Transverse colon (tissue), 4 donors: ENCODE measurements around the gene OBP2B. TPM values are rescaled to one million over a fixed set of nuclear protein-coding genes. Genes with fewer than 3 reads are reported as not detected.
"Not testable (repeated sequence)": the region's sequence is repeated elsewhere in the genome, so short reads cannot be mapped to it uniquely, and the experiment has no call there.

Experiments used
- DNase-seq: peaks from one replicate; pipeline ENCODE4 v3.0.0-alpha.2; 2019
- H3K27ac ChIP-seq, 4 donors: fragments of 200-600 bp; sonication (generic); 2 replicates each; pipeline ENCODE4 v1.5.1; 2016 to 2018; ENCODE audit warnings: inconsistent platforms in 4 of 4
- H3K27me3 ChIP-seq: fragments of 200-600 bp; sonication (generic); 2 replicates; pipeline ENCODE4 v1.5.1; 2017; ENCODE audit warnings: inconsistent platforms
- H3K36me3 ChIP-seq, 4 donors: fragments of 200-600 bp; sonication (generic); 2 replicates each; pipeline ENCODE4 v1.5.1; 2017 to 2019; ENCODE audit warnings: inconsistent platforms in 4 of 4
- H3K4me1 ChIP-seq, 4 donors: fragments of 200-600 bp; sonication (generic); 2 replicates each; pipeline ENCODE4 v1.5.1; 2017 to 2020; ENCODE audit warnings: inconsistent platforms in 4 of 4
- H3K4me3 ChIP-seq, 4 donors: fragments of 200-600 bp; sonication (generic); 1 replicate in 1 of 4; 2 replicates in 3 of 4; pipeline versions ENCODE4 v1.5.1 to v1.6.1; 2017 to 2019; ENCODE audit warnings: inconsistent platforms in 4 of 4
- H3K9me3 ChIP-seq, 2 donors: fragments of 200-600 bp; sonication (generic); 2 replicates each; pipeline ENCODE4 v1.5.1; 2017 to 2019; ENCODE audit warnings: inconsistent platforms in 2 of 2
- CTCF ChIP-seq, 5 experiments: fragments of 200-600 bp in 3 of 5; fragments of 450-650 bp in 2 of 5; sonication (generic) in 3 of 5; IDR thresholded peaks; 1 replicate in 2 of 5; 2 replicates in 3 of 5; pipeline ENCODE4 v1.5.1; 2016 to 2017; ENCODE audit warnings: antibody characterized with exemption in 5 of 5, inconsistent platforms in 3 of 5, mild to moderate bottlenecking in 2 of 5, moderate library complexity in 1 of 5
- EP300 ChIP-seq: sonication (generic); formaldehyde crosslinking; IDR thresholded peaks from one replicate; pipeline ENCODE4 v1.6.1; 2017; ENCODE audit warnings: antibody characterized with exemption, low read depth
- POLR2A ChIP-seq: fragments of 450-650 bp; IDR thresholded peaks from one replicate; pipeline ENCODE4 v1.6.1; 2016; ENCODE audit warnings: antibody characterized with exemption, mild to moderate bottlenecking, moderate library complexity
- POLR2AphosphoS5 ChIP-seq, 3 donors: sonication (generic); formaldehyde crosslinking; IDR thresholded peaks; one replicate each; pipeline ENCODE4 v1.6.1; 2016; ENCODE audit warnings: antibody characterized with exemption in 3 of 3
- WGBS, 2 donors: methylation state at CpG; one replicate each; pipeline ENCODE4 v1.1.5; 2018; ENCODE audit warnings: low coverage in 1 of 2; 5-methylcytosine and 5-hydroxymethylcytosine counted together
- in situ Hi-C, 4 donors: fragments of 200-750 bp; cut with MboI; loops; one replicate each; pipeline versions ENCODE4 v1.15.0 to v1.15.1; 2017; ENCODE audit warnings: low sequenced_read_pairs in 3 of 4, low pct_ligation_motif_present in 1 of 4, low pct_unique_long_range_greater_than_20kb in 1 of 4
- intact Hi-C: fragments of 100-400 bp; cut with DNase I; formaldehyde crosslinking; loops from one replicate; pipeline ENCODE4 v1.15.1; 2023; ENCODE audit warnings: low total_unique reads
- total RNA-seq, 4 donors: library from RNA; depleted of rRNA; stranded (reverse); fragments of >200 nt; gene quantifications; one replicate each; pipeline ENCODE4 v1.1.0, GENCODE V29; 2016

Gene OBP2B
- total RNA-seq, 4 donors from 2014 or later = not detected

- in situ Hi-C loops = loop anchor here in 1 of 4 donors (10.0 kb wide), 1 partner anchor 137 kb away; the partner anchor contains the start of gene GTF3C5
- intact Hi-C loops = no loop called here
- no peaks in the 10 kb centered on the region for H3K9me3 ChIP-seq
- no peaks in the 10 kb centered on the region for H3K36me3 ChIP-seq
- 80% methylated on average over 28 of the region's 29 CpGs; no CpG with 5 or more reads in 1 of the 2 donors for WGBS, 2 donors
- no peaks in the 10 kb centered on the region for H3K4me1 ChIP-seq
- H3K27me3 ChIP-seq = peaks cover 6% of the 10 kb centered on the region
- no peak overlapping the region for H3K4me3 ChIP-seq
- H3K27ac ChIP-seq = no peak overlapping the region
- TF ChIP-seq EP300 (no peak), POLR2A (no peak)
- no peak for DNase-seq
Measured at GRCh38 chr9:133171161-133171961, 37.7 kb downstream of the OBP2B start.

GRCh38 chr9:133170716-133171115 is 38.3 kb downstream of the OBP2B start:
- DNase-seq = no peak
- peaks cover 4% of the 10 kb centered on the region for H3K27me3 ChIP-seq
- no peaks in the 10 kb centered on the region for H3K36me3 ChIP-seq
- no peak overlapping the region for H3K4me3 ChIP-seq
- no peak overlapping the region for H3K27ac ChIP-seq
- no peak for TF ChIP-seq POLR2AphosphoS5 (IDR thresholded peaks at IDR 0.05)
- TF ChIP-seq CTCF (IDR thresholded peaks at IDR 0.05) = no peak
- no peak for TF ChIP-seq EP300
- TF ChIP-seq POLR2A = no peak
- 88 to 93% methylated on average over 3 to 11 of the region's 11 CpGs for WGBS, 2 donors
- in situ Hi-C loops = loop anchor here in 1 of 4 donors (10.0 kb wide), 1 partner anchor 136 kb away; the partner anchor contains the start of gene GTF3C5
- H3K4me1 ChIP-seq = no peaks in the 10 kb centered on the region
- no peaks in the 10 kb centered on the region for H3K9me3 ChIP-seq
- intact Hi-C loops = no loop called here

GRCh38 chr9:133169687-133170086 is 39.4 kb downstream of the OBP2B start:
- in situ Hi-C loops = loop anchor here in 1 of 4 donors (10.0 kb wide), 1 partner anchor 135 kb away; the partner anchor contains the start of gene GTF3C5
- DNase-seq, H3K36me3 ChIP-seq, H3K4me1 ChIP-seq, H3K27ac ChIP-seq, H3K27me3 ChIP-seq, H3K9me3 ChIP-seq, intact Hi-C loops, H3K4me3 ChIP-seq: not testable (repeated sequence)
- 80 to 92% methylated on average over 2 to 12 of the region's 12 CpGs for WGBS, 2 donors

- in situ Hi-C loops (no loop called here), intact Hi-C loops (no loop called here)
- DNase-seq = no peak
- Histone ChIP-seq H3K4me3 (no peak overlapping the region), H3K27me3 (peaks cover 4% of the 10 kb centered on the region), H3K9me3 (no peaks in the 10 kb centered on the region), H3K4me1 (peaks cover 0 to 6% (median 3%) of the 10 kb centered on the region in 4 donors), H3K36me3 (no peaks in the 10 kb centered on the region), H3K27ac (no peak overlapping the region)
- TF ChIP-seq POLR2AphosphoS5 (IDR thresholded peaks at IDR 0.05) (no peak), CTCF (IDR thresholded peaks at IDR 0.05) (no peak), POLR2A (no peak), EP300 (no peak)
- 83 to 96% methylated on average over 2 to 13 of the region's 13 CpGs for WGBS, 2 donors
Measured at GRCh38 chr9:133169102-133169501, 39.9 kb downstream of the OBP2B start.

- H3K36me3 ChIP-seq = no peaks in the 10 kb centered on the region
- TF ChIP-seq EP300 = no peak
- TF ChIP-seq POLR2AphosphoS5 (IDR thresholded peaks at IDR 0.05) = no peak
- no peak for TF ChIP-seq POLR2A
- no peak for TF ChIP-seq CTCF (IDR thresholded peaks at IDR 0.05)
Measured at GRCh38 chr9:133168432-133168831, 40.6 kb downstream of the OBP2B start.

More at GRCh38 chr9:133168432-133168831, 40.6 kb downstream of the OBP2B start:
- intact Hi-C loops (no loop called here), in situ Hi-C loops (no loop called here)
- Histone ChIP-seq H3K27ac (no peak overlapping the region), H3K9me3 (no peaks in the 10 kb centered on the region), H3K4me1 (peaks cover 0 to 12% (median 4%) of the 10 kb centered on the region in 4 donors), H3K27me3 (peaks cover 5% of the 10 kb centered on the region), H3K4me3 (no peak overlapping the region)
- 76% methylated on average over 6 of the region's 6 CpGs; no CpG with 5 or more reads in 1 of the 2 donors for WGBS, 2 donors
- no peak for DNase-seq
